GM12872 (cell line): Measurements from ENCODE around the gene HSPBP1.

Experiments
- CTCF ChIP-seq: IDR thresholded peaks from 3 replicates; pipeline ENCODE4 v1.5.1; 2011; ENCODE audit warnings: low read depth, mild to moderate bottlenecking, low read length, moderate library complexity; ENCODE audit not compliant: insufficient read depth

Gene HSPBP1

GRCh38 chr19:55277494-55277893 lies 2.4 kb downstream of the HSPBP1 start:
- TF ChIP-seq CTCF, result no peak

- no peak for TF ChIP-seq CTCF
Measured at GRCh38 chr19:55276720-55277430, 3.0 kb downstream of the HSPBP1 start.

- no peak for TF ChIP-seq CTCF
Measured at GRCh38 chr19:55275851-55276719, 3.8 kb downstream of the HSPBP1 start.

- no peak for TF ChIP-seq CTCF
Measured at GRCh38 chr19:55273978-55274707, 5.8 kb downstream of the HSPBP1 start.

- TF ChIP-seq CTCF, result no peak
Measured at GRCh38 chr19:55272142-55272541, 7.8 kb downstream of the HSPBP1 start.

- no peak for TF ChIP-seq CTCF
Measured at GRCh38 chr19:55270172-55270942, 9.6 kb downstream of the HSPBP1 start.
